ENCODE measurements around the gene BPIFB3. TPM values are rescaled to one million over a fixed set of nuclear protein-coding genes. Genes with fewer than 3 reads are reported as not detected.
"Not testable (repeated sequence)": the region's sequence is repeated elsewhere in the genome, so short reads cannot be mapped to it uniquely, and the experiment has no call there.

BPIFB3 gene
- total RNA-seq, 2 experiments from 2014 or later = not detected

DNA sequence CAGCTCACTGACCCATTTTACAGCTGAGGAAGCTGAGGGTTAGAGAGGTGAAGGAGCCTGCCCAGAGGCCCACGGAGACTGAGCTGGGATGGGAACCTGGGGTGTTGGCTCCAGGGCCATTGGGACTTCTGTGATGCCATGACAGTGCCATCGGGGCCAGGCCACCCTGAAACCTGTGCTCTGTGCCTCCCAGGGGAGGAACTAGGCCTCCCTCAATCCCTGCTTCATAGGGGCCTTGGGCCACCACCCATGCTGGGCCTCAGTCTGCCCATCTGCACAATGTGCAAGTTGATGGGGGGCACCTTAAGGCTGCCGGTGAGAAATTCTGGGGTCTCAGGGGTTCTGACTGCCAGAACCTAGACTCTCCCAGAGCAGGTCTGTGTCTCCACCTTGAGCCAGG lies 50.6 kb downstream of the BPIFB3 start:
- Mint-ChIP-seq H3K36me3 (ENCODE audit: low read depth) (no peaks in the 10 kb centered on the region), H3K27me3 (no peaks in the 10 kb centered on the region), H3K9me3 (no peaks in the 10 kb centered on the region), H3K4me1 (ENCODE audit: low read depth) (no peaks in the 10 kb centered on the region), H3K27ac (no peak overlapping the region), H3K4me3 (no peak overlapping the region)
- Histone ChIP-seq H3K4me1 (ENCODE audit: insufficient read depth, low read length) (no peaks in the 10 kb centered on the region), H3K36me3 (ENCODE audit: insufficient read depth, low read length) (no peaks in the 10 kb centered on the region), H3K27me3 (ENCODE audit: control insufficient read depth in 1 of 2, insufficient read depth in 2 of 2, low read length in 2 of 2) (no peaks in the 10 kb centered on the region), H3K27ac (ENCODE audit: low read depth in 1 of 2, low read length in 2 of 2) (no peak overlapping the region), H3K9me3 (ENCODE audit: control insufficient read depth in 1 of 2, insufficient read depth in 1 of 2, low read length in 2 of 2) (no peaks in the 10 kb centered on the region), H3K4me3 (ENCODE audit: low read length) (no peak overlapping the region)
- intact Hi-C loops (cut with DNase I, micrococcal nuclease) = no loop called here
- POLR2A ChIA-PET = no interaction called here
- no peak for ATAC-seq (ENCODE audit: poor library complexity)
- TF ChIP-seq, protein P1, sequence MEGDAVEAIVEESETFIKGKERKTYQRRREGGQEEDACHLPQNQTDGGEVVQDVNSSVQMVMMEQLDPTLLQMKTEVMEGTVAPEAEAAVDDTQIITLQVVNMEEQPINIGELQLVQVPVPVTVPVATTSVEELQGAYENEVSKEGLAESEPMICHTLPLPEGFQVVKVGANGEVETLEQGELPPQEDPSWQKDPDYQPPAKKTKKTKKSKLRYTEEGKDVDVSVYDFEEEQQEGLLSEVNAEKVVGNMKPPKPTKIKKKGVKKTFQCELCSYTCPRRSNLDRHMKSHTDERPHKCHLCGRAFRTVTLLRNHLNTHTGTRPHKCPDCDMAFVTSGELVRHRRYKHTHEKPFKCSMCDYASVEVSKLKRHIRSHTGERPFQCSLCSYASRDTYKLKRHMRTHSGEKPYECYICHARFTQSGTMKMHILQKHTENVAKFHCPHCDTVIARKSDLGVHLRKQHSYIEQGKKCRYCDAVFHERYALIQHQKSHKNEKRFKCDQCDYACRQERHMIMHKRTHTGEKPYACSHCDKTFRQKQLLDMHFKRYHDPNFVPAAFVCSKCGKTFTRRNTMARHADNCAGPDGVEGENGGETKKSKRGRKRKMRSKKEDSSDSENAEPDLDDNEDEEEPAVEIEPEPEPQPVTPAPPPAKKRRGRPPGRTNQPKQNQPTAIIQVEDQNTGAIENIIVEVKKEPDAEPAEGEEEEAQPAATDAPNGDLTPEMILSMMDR (IDR thresholded peaks at IDR 0.05) = no peak
- CTCF ChIA-PET = no interaction called here
- DNase-seq = no peak

DNA sequence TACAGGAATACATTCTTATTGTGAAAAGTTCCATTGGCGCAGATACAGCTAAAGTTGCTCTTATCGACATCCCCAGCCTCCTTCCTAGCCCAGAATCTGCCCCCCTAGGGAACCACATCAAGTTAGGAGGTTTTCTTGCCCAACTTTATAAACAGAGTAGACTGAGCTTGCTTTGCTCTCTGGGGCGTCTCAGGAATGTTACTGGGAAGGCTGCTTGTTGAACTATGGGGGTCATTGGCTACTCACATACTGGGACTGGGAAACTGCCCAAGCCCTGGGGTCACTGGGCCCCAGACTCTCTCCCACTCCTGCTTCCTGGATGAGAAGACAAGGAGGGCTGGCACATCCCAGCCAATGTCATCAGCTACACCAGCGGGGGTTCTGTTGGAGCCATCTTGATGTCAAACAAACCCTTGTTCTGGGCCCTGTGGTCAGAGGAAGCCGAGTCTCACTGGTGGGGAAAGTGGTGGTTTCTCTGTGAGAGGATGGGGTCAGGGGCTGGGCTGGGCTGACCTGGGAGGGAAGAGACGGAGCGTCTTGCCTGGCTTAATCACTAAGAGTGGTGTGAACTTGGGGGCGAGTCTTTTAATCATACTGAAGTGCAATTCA lies 51.7 kb downstream of the BPIFB3 start:
- Histone ChIP-seq H3K27me3 (ENCODE audit: control insufficient read depth in 1 of 2, insufficient read depth in 2 of 2, low read length in 2 of 2) (no peaks in the 10 kb centered on the region), H3K36me3 (ENCODE audit: insufficient read depth, low read length) (no peaks in the 10 kb centered on the region), H3K27ac (ENCODE audit: low read depth in 1 of 2, low read length in 2 of 2) (no peak overlapping the region), H3K9me3 (ENCODE audit: control insufficient read depth in 1 of 2, insufficient read depth in 1 of 2, low read length in 2 of 2) (no peaks in the 10 kb centered on the region), H3K4me3 (ENCODE audit: low read length) (no peak overlapping the region), H3K4me1 (ENCODE audit: insufficient read depth, low read length) (no peaks in the 10 kb centered on the region)
- Mint-ChIP-seq H3K9me3 (no peaks in the 10 kb centered on the region), H3K27ac (no peak overlapping the region), H3K27me3 (no peaks in the 10 kb centered on the region), H3K4me1 (ENCODE audit: low read depth) (no peaks in the 10 kb centered on the region), H3K36me3 (ENCODE audit: low read depth) (no peaks in the 10 kb centered on the region), H3K4me3 (no peak overlapping the region)
- ChIA-PET POLR2A (no interaction called here), CTCF (no interaction called here)
- DNase-seq (no peak), ATAC-seq (ENCODE audit: poor library complexity) (no peak)
- TF ChIP-seq, protein P1 (IDR thresholded peaks at IDR 0.05) = no peak
- intact Hi-C loops (cut with DNase I, micrococcal nuclease) = no loop called here

DNA sequence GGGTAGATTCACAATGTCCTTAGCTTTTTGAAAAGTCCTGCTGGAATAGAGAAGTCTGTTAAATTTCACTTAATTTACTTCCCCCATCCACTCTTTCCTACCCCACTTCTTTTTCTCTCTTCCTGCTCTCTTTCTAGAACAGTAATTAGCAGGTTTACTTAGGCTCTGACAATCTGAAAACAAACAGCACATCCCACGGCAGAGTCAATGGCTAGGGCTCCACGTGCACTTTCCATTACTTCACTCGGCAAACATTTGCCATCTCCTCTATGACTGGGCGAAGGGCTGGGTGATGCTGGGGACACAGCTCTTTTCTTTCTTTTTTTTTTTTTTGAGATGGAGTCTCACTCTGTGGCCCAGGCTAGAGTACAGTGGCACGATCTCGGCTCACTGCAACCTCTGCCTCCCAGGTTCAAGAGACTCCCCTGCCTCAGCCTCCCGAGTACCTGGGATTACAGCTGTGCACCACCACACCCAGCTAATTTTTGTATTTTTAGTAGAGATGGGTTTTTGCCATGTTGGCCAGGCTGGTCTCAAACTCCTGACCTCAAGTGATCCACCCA lies 52.4 kb downstream of the BPIFB3 start:
- H3K27me3 ChIP-seq (ENCODE audit: control insufficient read depth in 1 of 2, insufficient read depth in 2 of 2, low read length in 2 of 2); H3K4me3 Mint-ChIP-seq; intact Hi-C loops (cut with DNase I, micrococcal nuclease); H3K9me3 ChIP-seq (ENCODE audit: control insufficient read depth in 1 of 2, insufficient read depth in 1 of 2, low read length in 2 of 2); H3K27me3 Mint-ChIP-seq; H3K9me3 Mint-ChIP-seq; POLR2A ChIA-PET; H3K4me1 Mint-ChIP-seq (ENCODE audit: low read depth); DNase-seq; H3K4me1 ChIP-seq (ENCODE audit: insufficient read depth, low read length); H3K27ac ChIP-seq (ENCODE audit: low read depth in 1 of 2, low read length in 2 of 2); H3K36me3 Mint-ChIP-seq (ENCODE audit: low read depth); H3K27ac Mint-ChIP-seq; H3K36me3 ChIP-seq (ENCODE audit: insufficient read depth, low read length); H3K4me3 ChIP-seq (ENCODE audit: low read length); ATAC-seq (ENCODE audit: poor library complexity); CTCF ChIA-PET: not testable (repeated sequence)

DNA sequence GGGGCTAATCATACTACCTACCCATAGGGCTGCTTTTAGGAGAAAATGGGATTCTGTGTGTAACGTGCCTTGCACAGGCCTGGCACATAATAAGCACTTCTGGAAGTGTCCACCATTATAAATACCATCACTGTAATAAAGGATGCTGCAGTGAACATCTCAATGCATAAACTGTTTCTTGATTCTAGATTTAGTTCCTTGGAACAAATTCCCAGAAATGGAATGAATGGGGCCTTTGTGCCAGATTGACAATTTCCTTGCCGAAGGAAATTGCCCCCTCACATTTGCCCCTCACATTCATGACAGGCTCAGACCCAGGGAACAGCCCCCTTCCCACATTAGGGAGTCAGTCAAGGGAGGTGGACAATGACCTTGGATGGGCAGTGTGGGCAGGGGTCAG lies 55.0 kb downstream of the BPIFB3 start:
- Histone ChIP-seq H3K4me1 (ENCODE audit: insufficient read depth, low read length) (no peaks in the 10 kb centered on the region), H3K4me3 (ENCODE audit: low read length) (no peak overlapping the region), H3K9me3 (ENCODE audit: control insufficient read depth in 1 of 2, insufficient read depth in 1 of 2, low read length in 2 of 2) (no peaks in the 10 kb centered on the region), H3K36me3 (ENCODE audit: insufficient read depth, low read length) (no peaks in the 10 kb centered on the region), H3K27me3 (ENCODE audit: control insufficient read depth in 1 of 2, insufficient read depth in 2 of 2, low read length in 2 of 2) (no peaks in the 10 kb centered on the region), H3K27ac (ENCODE audit: low read depth in 1 of 2, low read length in 2 of 2) (no peak overlapping the region)
- no peaks in the 10 kb centered on the region for H3K9me3 Mint-ChIP-seq
- H3K4me1 Mint-ChIP-seq (ENCODE audit: low read depth) = no peaks in the 10 kb centered on the region
- ATAC-seq (ENCODE audit: poor library complexity) (no peak), DNase-seq (no peak)
- no peak overlapping the region for H3K27ac Mint-ChIP-seq
- intact Hi-C loops (cut with DNase I, micrococcal nuclease) = no loop called here
- ChIA-PET POLR2A (no interaction called here), CTCF (no interaction called here)
- TF ChIP-seq, protein P1 (IDR thresholded peaks at IDR 0.05) = no peak
- H3K4me3 Mint-ChIP-seq = no peak overlapping the region
- no peaks in the 10 kb centered on the region for H3K27me3 Mint-ChIP-seq
- no peaks in the 10 kb centered on the region for H3K36me3 Mint-ChIP-seq (ENCODE audit: low read depth)

Measured in CD4-positive, alpha-beta T cell (primary cell).